SK-N-SH (cell line): ENCODE data around the gene AUTS2. TPM values are rescaled to one million over a fixed set of nuclear protein-coding genes. Genes with fewer than 3 reads are reported as not detected.

Source experiments
- CTCF ChIA-PET: fragments of 300-600, 350-600 bp; formaldehyde crosslinking; extraction: SDS; loops from one replicate; lab custom pipeline; 2021; lab: Yijun Ruan, JAX
- POLR2A ChIA-PET: fragments of 350-600 bp; sonication (Branson Sonifier 250); formaldehyde crosslinking; extraction: SDS; loops from one replicate; lab custom pipeline; 2020; ENCODE audit warnings: antibody characterized with exemption, inconsistent platforms; lab: Yijun Ruan, JAX
- DNase-seq: peaks from one replicate; pipeline ENCODE4 v3.0.0; 2012
- H2AFZ ChIP-seq: fragments of 200-600 bp; sonication (generic); 2 replicates; pipeline ENCODE4 v1.8.1; 2016; ENCODE audit warnings: antibody characterized with exemption, mild to moderate bottlenecking, low read depth
- H3F3A ChIP-seq: fragments of 200-600 bp; sonication (generic); replicated peaks from 2 replicates; pipeline ENCODE3; 2016; ENCODE audit warnings: antibody characterized with exemption, mild to moderate bottlenecking; ENCODE audit not compliant: insufficient read depth
- H3K27ac ChIP-seq, 2 experiments: fragments of 200-500 bp in 1 of 2; fragments of 200-600 bp in 1 of 2; sonication (Bioruptor generic) in 1 of 2; sonication (generic), shearing (Covaris generic) in 1 of 2; 2 replicates each; pipeline versions ENCODE4 v1.5.1 to v1.6.1; 2014 to 2016; ENCODE audit warnings: low read depth in 2 of 2, inconsistent platforms in 1 of 2, low read length in 1 of 2, mild to moderate bottlenecking in 1 of 2, mixed read lengths in 1 of 2
- H3K27me3 ChIP-seq: fragments of 200-600 bp; sonication (generic), shearing (Covaris generic); 2 replicates; pipeline ENCODE4 v1.6.1; 2016; ENCODE audit warnings: mixed run types; ENCODE audit not compliant: insufficient read depth
- H3K36me3 ChIP-seq, 2 experiments: fragments of 200-500 bp in 1 of 2; fragments of 200-600 bp in 1 of 2; sonication (Bioruptor generic) in 1 of 2; sonication (generic) in 1 of 2; replicated peaks in 1 of 2; 2 replicates each; pipeline versions ENCODE3 to v1.5.1; 2014 to 2016; ENCODE audit warnings: low read length in 1 of 2, mild to moderate bottlenecking in 1 of 2; ENCODE audit not compliant: insufficient read depth in 2 of 2, control insufficient read depth in 1 of 2
- H3K4me1 ChIP-seq, 2 experiments: fragments of 200-500 bp in 1 of 2; fragments of 200-600 bp in 1 of 2; sonication (Bioruptor generic) in 1 of 2; sonication (generic), shearing (Covaris generic) in 1 of 2; 2 replicates each; pipeline versions ENCODE4 v1.5.1 to v1.6.1; 2014 to 2016; ENCODE audit warnings: low read depth in 1 of 2, low read length in 1 of 2, mixed run types in 1 of 2; ENCODE audit not compliant: insufficient read depth in 2 of 2, control insufficient read depth in 1 of 2
- H3K4me2 ChIP-seq: fragments of 200-600 bp; sonication (generic), shearing (Covaris generic); 2 replicates; pipeline ENCODE4 v1.6.1; 2017; ENCODE audit warnings: mixed run types
- H3K4me3 ChIP-seq, 2 experiments: fragments of 200-500 bp in 1 of 2; fragments of 200-600 bp in 1 of 2; sonication (Bioruptor generic) in 1 of 2; sonication (generic), shearing (Covaris generic) in 1 of 2; 2 replicates each; pipeline versions ENCODE4 v1.5.1 to v1.8.1; 2014 to 2016; ENCODE audit warnings: low read depth in 2 of 2, inconsistent platforms in 1 of 2, low read length in 1 of 2, mild to moderate bottlenecking in 1 of 2, mixed read lengths in 1 of 2, moderate library complexity in 1 of 2
- H3K79me2 ChIP-seq: fragments of 200-600 bp; sonication (generic); 2 replicates; pipeline ENCODE4 v1.8.1; 2017; ENCODE audit warnings: mild to moderate bottlenecking; ENCODE audit not compliant: insufficient read depth
- H3K9ac ChIP-seq: fragments of 200-600 bp; sonication (generic); 2 replicates; pipeline ENCODE4 v1.6.1; 2017; ENCODE audit warnings: mixed run types
- H3K9me2 ChIP-seq: fragments of 200-600 bp; sonication (generic); 2 replicates; pipeline ENCODE4 v1.6.1; 2017; ENCODE audit warnings: mixed run types
- H3K9me3 ChIP-seq: fragments of 200-600 bp; sonication (generic); 2 replicates; pipeline ENCODE4 v1.6.1; 2017; ENCODE audit warnings: mixed run types, mild to moderate bottlenecking, moderate library complexity
- H4K20me1 ChIP-seq: fragments of 200-600 bp; sonication (generic); 2 replicates; pipeline ENCODE4 v1.6.1; 2017; ENCODE audit warnings: mild to moderate bottlenecking, mixed run types; ENCODE audit not compliant: insufficient read depth
- CHD2 ChIP-seq: fragments of 150-350 bp; IDR thresholded peaks from 2 replicates; pipeline ENCODE4 v1.6.1; 2018; ENCODE audit warnings: low read length; ENCODE audit not compliant: partially characterized antibody
- EZH2phosphoT487 ChIP-seq: fragments of 200-600 bp; sonication (generic); IDR thresholded peaks from 2 replicates; pipeline ENCODE4 v1.6.1; 2017; ENCODE audit warnings: low read depth, mixed run types, mild to moderate bottlenecking, antibody characterized with exemption, moderate library complexity, borderline replicate concordance
- FOSL2 ChIP-seq: IDR thresholded peaks from 2 replicates; pipeline ENCODE4 v1.4.0; 2012; ENCODE audit warnings: low read depth, mild to moderate bottlenecking, moderate library complexity, borderline replicate concordance
- FOXJ3 ChIP-seq: sonication (generic); formaldehyde crosslinking; IDR thresholded peaks from 2 replicates; pipeline ENCODE4 v1.5.1; 2020; ENCODE audit warnings: mild to moderate bottlenecking, missing genetic modification reagents
- FOXM1 ChIP-seq: IDR thresholded peaks from 2 replicates; pipeline ENCODE4 v1.4.0; 2012; ENCODE audit warnings: low read depth, mild to moderate bottlenecking
- GABPA ChIP-seq: IDR thresholded peaks from 2 replicates; pipeline ENCODE4 v1.4.0; 2012; ENCODE audit warnings: low read depth, mild to moderate bottlenecking
- JUND ChIP-seq: IDR thresholded peaks from 2 replicates; pipeline ENCODE4 v1.4.0; 2012
- MEF2A ChIP-seq: IDR thresholded peaks from 2 replicates; pipeline ENCODE4 v1.4.0; 2012; ENCODE audit warnings: low read depth, borderline replicate concordance
- MXI1 ChIP-seq: IDR thresholded peaks from 2 replicates; pipeline ENCODE4 v1.6.1; 2012; ENCODE audit warnings: mild to moderate bottlenecking, low read depth, low read length, improper control_type of control experiment
- NRF1 ChIP-seq: IDR thresholded peaks from 2 replicates; pipeline ENCODE4 v1.6.1; 2012; ENCODE audit warnings: low read depth, mild to moderate bottlenecking, low read length
- POLR2AphosphoS5 ChIP-seq: IDR thresholded peaks from 2 replicates; pipeline ENCODE4 v1.6.1; 2012; ENCODE audit warnings: low read depth, low read length
- RCOR1 ChIP-seq: fragments of 150-350 bp; IDR thresholded peaks from 2 replicates; pipeline ENCODE4 v1.6.1; 2017; ENCODE audit warnings: antibody characterized with exemption, low read length
- RXRA ChIP-seq: IDR thresholded peaks from 2 replicates; pipeline ENCODE4 v1.4.0; 2012; ENCODE audit warnings: low read depth, mild to moderate bottlenecking, borderline replicate concordance
- SIN3A ChIP-seq: IDR thresholded peaks from 2 replicates; pipeline ENCODE4 v1.6.1; 2012; ENCODE audit warnings: low read depth, mild to moderate bottlenecking, low read length, moderate library complexity, borderline replicate concordance
- SMC3 ChIP-seq: IDR thresholded peaks from 2 replicates; pipeline ENCODE4 v1.6.1; 2012; ENCODE audit warnings: low read depth, low read length, improper control_type of control experiment
- TCF12 ChIP-seq: IDR thresholded peaks from 2 replicates; pipeline ENCODE4 v1.4.0; 2012
- TEAD4 ChIP-seq: IDR thresholded peaks from 2 replicates; pipeline ENCODE4 v1.4.0; 2012; ENCODE audit warnings: mild to moderate bottlenecking, borderline replicate concordance; ENCODE audit not compliant: insufficient read depth
- YY1 ChIP-seq: IDR thresholded peaks from 2 replicates; pipeline ENCODE4 v1.4.0; 2012; ENCODE audit warnings: low read depth, mild to moderate bottlenecking
- WGBS: methylation state at CpG from one replicate; pipeline ENCODE4 v1.1.6; 2017; ENCODE audit warnings: low lambda C conversion rate; 5-methylcytosine and 5-hydroxymethylcytosine counted together
- polyA plus RNA-seq, 3 experiments: library from polyadenylated mRNA; depleted of rRNA; stranded (reverse); fragments of >200 nt; gene quantifications; 2 replicates each; pipeline ENCODE4 v1.2.3, GENCODE V29; 2012
- TF ChIP-seq, protein P1 (sequence below): IDR thresholded peaks from 2 replicates; pipeline ENCODE4 v1.4.0; 2012; ENCODE audit warnings: low read depth
- TF ChIP-seq, protein P2 (sequence below): IDR thresholded peaks from 2 replicates; pipeline ENCODE4 v1.6.1; 2012; ENCODE audit warnings: mild to moderate bottlenecking, low read depth, low read length, moderate library complexity
- TF ChIP-seq, protein P3 (sequence below): IDR thresholded peaks from 2 replicates; pipeline ENCODE4; 2012
- TF ChIP-seq, protein P4 (sequence below): fragments of 150-350 bp; IDR thresholded peaks from 2 replicates; pipeline ENCODE4 v1.6.1; 2017; ENCODE audit warnings: antibody characterized with exemption, low read length, low read depth, borderline replicate concordance
- TF ChIP-seq, protein P5 (sequence below): IDR thresholded peaks from 2 replicates; pipeline ENCODE4 v1.4.0; 2012; ENCODE audit warnings: low read depth, borderline replicate concordance
- TF ChIP-seq, protein P6 (sequence below): IDR thresholded peaks from 2 replicates; pipeline ENCODE4 v1.4.0; 2012; ENCODE audit warnings: low read depth, borderline replicate concordance

Gene AUTS2
- polyA plus RNA-seq, 1 of the 3 experiments (the other 2 are of a cell fraction) = 15.6 TPM

DNA sequence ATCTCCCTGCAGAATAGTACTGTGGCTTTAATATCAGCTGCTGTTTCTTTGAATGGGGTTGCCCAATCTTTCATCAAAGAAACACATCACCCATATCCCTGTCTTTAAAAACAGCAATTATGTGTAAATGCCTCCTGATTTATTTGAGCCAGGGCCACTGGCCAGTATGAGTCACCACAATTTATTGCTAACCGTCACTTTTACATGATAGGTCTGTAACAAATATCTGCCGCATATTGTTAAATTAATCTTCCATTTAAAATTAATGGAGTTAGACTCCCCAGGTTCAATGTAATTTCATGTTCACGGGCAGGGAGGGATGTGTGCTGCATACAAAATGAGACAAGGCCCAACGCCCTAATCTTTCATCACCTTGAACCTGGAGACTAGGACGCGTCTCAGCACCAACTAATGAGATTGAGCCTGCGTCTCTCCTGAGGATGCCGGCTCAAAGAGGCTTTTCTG lies 673.4 kb downstream of the AUTS2 start:
- Histone ChIP-seq H3F3A (peaks cover 6% of the 10 kb centered on the region), H3K9me2 (no peaks in the 10 kb centered on the region), H3K4me3 (no peak overlapping the region), H3K4me1 (peaks cover 0 to 32% of the 10 kb centered on the region in 2 experiments; a peak in 2 of 4 replicates), H2AFZ (no peak overlapping the region), H3K4me2 (no peak overlapping the region), H3K36me3 (no peaks in the 10 kb centered on the region), H3K79me2 (no peaks in the 10 kb centered on the region), H3K9me3 (no peaks in the 10 kb centered on the region), H3K27ac (peak overlapping the region in 1 of 2 experiments; percentile 51; a peak in 3 of 4 replicates), H4K20me1 (no peaks in the 10 kb centered on the region), H3K27me3 (no peaks in the 10 kb centered on the region), H3K9ac (no peak overlapping the region)
- ChIA-PET POLR2A (no interaction called here), CTCF (interaction anchor here (0.9 to 1.5 kb wide), 2 partner anchors 10 to 234 kb away, joined by 3 to 5 read pairs; no protein-coding TSS in a partner anchor)
- WGBS = 33% methylated on average over 8 of the region's 8 CpGs
- peak; percentile 33 for DNase-seq
- TF ChIP-seq TCF12 (peak; percentile 94), TEAD4 (peak; percentile 80), FOXM1 (peak; percentile 73; the same call in 1 of the 2 replicates), RCOR1 (peak; percentile 70), FOXJ3 (CRISPR knock-in tag) (peak; percentile 80), CHD2 (peak; percentile 60), MXI1 (no peak), GABPA (no peak), SIN3A (peak; percentile 71; the same call in 1 of the 2 replicates), POLR2AphosphoS5 (peak; percentile 90), EZH2phosphoT487 (no peak), RXRA (peak; percentile 59; the same call in 1 of the 2 replicates), JUND (peak; percentile 96), FOSL2 (peak; percentile 87), MEF2A (0 out of 2 replicates have a peak, but pooled peaks have one; percentile 11), NRF1 (no peak), YY1 (no peak), SMC3 (no peak)
- TF ChIP-seq, protein P1, sequence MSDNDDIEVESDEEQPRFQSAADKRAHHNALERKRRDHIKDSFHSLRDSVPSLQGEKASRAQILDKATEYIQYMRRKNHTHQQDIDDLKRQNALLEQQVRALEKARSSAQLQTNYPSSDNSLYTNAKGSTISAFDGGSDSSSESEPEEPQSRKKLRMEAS = 0 out of 2 replicates have a peak, but pooled peaks have one; percentile 38
- TF ChIP-seq, protein P2, sequence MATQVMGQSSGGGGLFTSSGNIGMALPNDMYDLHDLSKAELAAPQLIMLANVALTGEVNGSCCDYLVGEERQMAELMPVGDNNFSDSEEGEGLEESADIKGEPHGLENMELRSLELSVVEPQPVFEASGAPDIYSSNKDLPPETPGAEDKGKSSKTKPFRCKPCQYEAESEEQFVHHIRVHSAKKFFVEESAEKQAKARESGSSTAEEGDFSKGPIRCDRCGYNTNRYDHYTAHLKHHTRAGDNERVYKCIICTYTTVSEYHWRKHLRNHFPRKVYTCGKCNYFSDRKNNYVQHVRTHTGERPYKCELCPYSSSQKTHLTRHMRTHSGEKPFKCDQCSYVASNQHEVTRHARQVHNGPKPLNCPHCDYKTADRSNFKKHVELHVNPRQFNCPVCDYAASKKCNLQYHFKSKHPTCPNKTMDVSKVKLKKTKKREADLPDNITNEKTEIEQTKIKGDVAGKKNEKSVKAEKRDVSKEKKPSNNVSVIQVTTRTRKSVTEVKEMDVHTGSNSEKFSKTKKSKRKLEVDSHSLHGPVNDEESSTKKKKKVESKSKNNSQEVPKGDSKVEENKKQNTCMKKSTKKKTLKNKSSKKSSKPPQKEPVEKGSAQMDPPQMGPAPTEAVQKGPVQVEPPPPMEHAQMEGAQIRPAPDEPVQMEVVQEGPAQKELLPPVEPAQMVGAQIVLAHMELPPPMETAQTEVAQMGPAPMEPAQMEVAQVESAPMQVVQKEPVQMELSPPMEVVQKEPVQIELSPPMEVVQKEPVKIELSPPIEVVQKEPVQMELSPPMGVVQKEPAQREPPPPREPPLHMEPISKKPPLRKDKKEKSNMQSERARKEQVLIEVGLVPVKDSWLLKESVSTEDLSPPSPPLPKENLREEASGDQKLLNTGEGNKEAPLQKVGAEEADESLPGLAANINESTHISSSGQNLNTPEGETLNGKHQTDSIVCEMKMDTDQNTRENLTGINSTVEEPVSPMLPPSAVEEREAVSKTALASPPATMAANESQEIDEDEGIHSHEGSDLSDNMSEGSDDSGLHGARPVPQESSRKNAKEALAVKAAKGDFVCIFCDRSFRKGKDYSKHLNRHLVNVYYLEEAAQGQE = no peak
- TF ChIP-seq, protein P3, sequence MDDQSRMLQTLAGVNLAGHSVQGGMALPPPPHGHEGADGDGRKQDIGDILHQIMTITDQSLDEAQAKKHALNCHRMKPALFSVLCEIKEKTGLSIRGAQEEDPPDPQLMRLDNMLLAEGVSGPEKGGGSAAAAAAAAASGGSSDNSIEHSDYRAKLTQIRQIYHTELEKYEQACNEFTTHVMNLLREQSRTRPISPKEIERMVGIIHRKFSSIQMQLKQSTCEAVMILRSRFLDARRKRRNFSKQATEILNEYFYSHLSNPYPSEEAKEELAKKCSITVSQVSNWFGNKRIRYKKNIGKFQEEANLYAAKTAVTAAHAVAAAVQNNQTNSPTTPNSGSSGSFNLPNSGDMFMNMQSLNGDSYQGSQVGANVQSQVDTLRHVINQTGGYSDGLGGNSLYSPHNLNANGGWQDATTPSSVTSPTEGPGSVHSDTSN = peak; percentile 98
- TF ChIP-seq, protein P4, sequence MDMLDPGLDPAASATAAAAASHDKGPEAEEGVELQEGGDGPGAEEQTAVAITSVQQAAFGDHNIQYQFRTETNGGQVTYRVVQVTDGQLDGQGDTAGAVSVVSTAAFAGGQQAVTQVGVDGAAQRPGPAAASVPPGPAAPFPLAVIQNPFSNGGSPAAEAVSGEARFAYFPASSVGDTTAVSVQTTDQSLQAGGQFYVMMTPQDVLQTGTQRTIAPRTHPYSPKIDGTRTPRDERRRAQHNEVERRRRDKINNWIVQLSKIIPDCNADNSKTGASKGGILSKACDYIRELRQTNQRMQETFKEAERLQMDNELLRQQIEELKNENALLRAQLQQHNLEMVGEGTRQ = no peak
- TF ChIP-seq, protein P5, sequence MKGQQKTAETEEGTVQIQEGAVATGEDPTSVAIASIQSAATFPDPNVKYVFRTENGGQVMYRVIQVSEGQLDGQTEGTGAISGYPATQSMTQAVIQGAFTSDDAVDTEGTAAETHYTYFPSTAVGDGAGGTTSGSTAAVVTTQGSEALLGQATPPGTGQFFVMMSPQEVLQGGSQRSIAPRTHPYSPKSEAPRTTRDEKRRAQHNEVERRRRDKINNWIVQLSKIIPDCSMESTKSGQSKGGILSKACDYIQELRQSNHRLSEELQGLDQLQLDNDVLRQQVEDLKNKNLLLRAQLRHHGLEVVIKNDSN = no peak
- TF ChIP-seq, protein P6, sequence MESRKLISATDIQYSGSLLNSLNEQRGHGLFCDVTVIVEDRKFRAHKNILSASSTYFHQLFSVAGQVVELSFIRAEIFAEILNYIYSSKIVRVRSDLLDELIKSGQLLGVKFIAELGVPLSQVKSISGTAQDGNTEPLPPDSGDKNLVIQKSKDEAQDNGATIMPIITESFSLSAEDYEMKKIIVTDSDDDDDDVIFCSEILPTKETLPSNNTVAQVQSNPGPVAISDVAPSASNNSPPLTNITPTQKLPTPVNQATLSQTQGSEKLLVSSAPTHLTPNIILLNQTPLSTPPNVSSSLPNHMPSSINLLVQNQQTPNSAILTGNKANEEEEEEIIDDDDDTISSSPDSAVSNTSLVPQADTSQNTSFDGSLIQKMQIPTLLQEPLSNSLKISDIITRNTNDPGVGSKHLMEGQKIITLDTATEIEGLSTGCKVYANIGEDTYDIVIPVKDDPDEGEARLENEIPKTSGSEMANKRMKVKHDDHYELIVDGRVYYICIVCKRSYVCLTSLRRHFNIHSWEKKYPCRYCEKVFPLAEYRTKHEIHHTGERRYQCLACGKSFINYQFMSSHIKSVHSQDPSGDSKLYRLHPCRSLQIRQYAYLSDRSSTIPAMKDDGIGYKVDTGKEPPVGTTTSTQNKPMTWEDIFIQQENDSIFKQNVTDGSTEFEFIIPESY = no peak
